HL-60 (cell line): ENCODE measurements around the gene LGI1.

Source experiments
- DNase-seq, 2 experiments: peaks; one replicate each; pipeline ENCODE4 v3.0.0-alpha.2; 2010 to 2020; ENCODE audit warnings: low read depth in 1 of 2, low spot score in 1 of 2
- H3K27ac ChIP-seq: fragments of 250-450 bp; sonication (Bioruptor Pico); replicated peaks from 2 replicates; pipeline ENCODE4 v1.5.1; 2020; ENCODE audit warnings: mild to moderate bottlenecking, moderate library complexity
- H3K27me3 ChIP-seq: fragments of 250-450 bp; sonication (Bioruptor Pico); 2 replicates; pipeline ENCODE4 v1.5.1; 2021; ENCODE audit warnings: mild to moderate bottlenecking, moderate library complexity; ENCODE audit not compliant: insufficient read depth, poor library complexity, severe bottlenecking
- H3K4me3 ChIP-seq: replicated peaks from 2 replicates; pipeline ENCODE4 v1.5.1; 2011; ENCODE audit warnings: mild to moderate bottlenecking, control low read depth, low read length; ENCODE audit not compliant: insufficient read depth
- CTCF ChIP-seq: IDR thresholded peaks from one replicate; pipeline ENCODE4 v1.5.1; 2011; ENCODE audit warnings: low read length, control low read depth, inconsistent platforms; ENCODE audit not compliant: insufficient read depth
- GABPA ChIP-seq: IDR thresholded peaks from 2 replicates; pipeline ENCODE4 v1.6.1; 2012; ENCODE audit warnings: low read depth
- POLR2AphosphoS5 ChIP-seq: IDR thresholded peaks from 2 replicates; pipeline ENCODE4 v1.6.1; 2012; ENCODE audit warnings: low read depth
- REST ChIP-seq: IDR thresholded peaks from 2 replicates; pipeline ENCODE4 v1.6.1; 2012; ENCODE audit warnings: low read depth; ENCODE audit not compliant: insufficient replicate concordance
- SPI1 ChIP-seq: IDR thresholded peaks from 2 replicates; pipeline ENCODE4 v1.6.1; 2012; ENCODE audit warnings: low read depth, mild to moderate bottlenecking, borderline replicate concordance

LGI1 gene

GRCh38 chr10:93749218-93749799, 8.4 kb upstream of the LGI1 start:
- no peak for DNase-seq
- H3K27me3 ChIP-seq: no peaks in the 10 kb centered on the region
- no peak overlapping the region for H3K27ac ChIP-seq
- no peak overlapping the region for H3K4me3 ChIP-seq
- no peak for TF ChIP-seq GABPA
- TF ChIP-seq CTCF: no peak
- TF ChIP-seq POLR2AphosphoS5: no peak
- no peak for TF ChIP-seq SPI1
- no peak for TF ChIP-seq REST

- Histone ChIP-seq H3K27me3 (no peaks in the 10 kb centered on the region), H3K4me3 (no peak overlapping the region), H3K27ac (no peak overlapping the region)
- TF ChIP-seq CTCF: no peak
- TF ChIP-seq GABPA: no peak
- no peak for TF ChIP-seq SPI1
- no peak for TF ChIP-seq REST
- TF ChIP-seq POLR2AphosphoS5: no peak
- DNase-seq: no peak
These were observed 6.6 kb upstream of the LGI1 start for GRCh38 chr10:93751124-93751523.

- TF ChIP-seq POLR2AphosphoS5 (no peak), REST (no peak), SPI1 (no peak), CTCF (no peak), GABPA (no peak)
- DNase-seq: no peak
These were observed 5.9 kb upstream of the LGI1 start for GRCh38 chr10:93751832-93752231.

More at GRCh38 chr10:93751832-93752231, 5.9 kb upstream of the LGI1 start:
- H3K4me3 ChIP-seq: no peak overlapping the region
- no peak overlapping the region for H3K27ac ChIP-seq
- H3K27me3 ChIP-seq: peaks cover under 1% of the 10 kb centered on the region
